Measurements from ENCODE around the gene POU6F2. TPM values are rescaled to one million over a fixed set of nuclear protein-coding genes. Genes with fewer than 3 reads are reported as not detected.
"Not testable (repeated sequence)": the region's sequence is repeated elsewhere in the genome, so short reads cannot be mapped to it uniquely, and the experiment has no call there.

Gene POU6F2
- total RNA-seq, 1 experiment from 2014 or later: not detected

- H3K9me3 ChIP-seq (ENCODE audit: low read depth, low read length, poor library complexity, severe bottlenecking): no peaks in the 10 kb centered on the region
- intact Hi-C loops (cut with micrococcal nuclease; ENCODE audit: unreplicated experiment): no loop called here
- BruUV-seq (replicated peaks): no TSS peak
- no peaks in the 10 kb centered on the region for H3K27me3 ChIP-seq (replicated peaks; ENCODE audit: insufficient read depth, low read depth, low read length, poor library complexity)
- TF ChIP-seq EZH2 (IDR thresholded peaks at IDR 0.05; ENCODE audit: borderline replicate concordance, low read depth, low read length, poor library complexity, severe bottlenecking): no peak
- TF ChIP-seq, protein P1, sequence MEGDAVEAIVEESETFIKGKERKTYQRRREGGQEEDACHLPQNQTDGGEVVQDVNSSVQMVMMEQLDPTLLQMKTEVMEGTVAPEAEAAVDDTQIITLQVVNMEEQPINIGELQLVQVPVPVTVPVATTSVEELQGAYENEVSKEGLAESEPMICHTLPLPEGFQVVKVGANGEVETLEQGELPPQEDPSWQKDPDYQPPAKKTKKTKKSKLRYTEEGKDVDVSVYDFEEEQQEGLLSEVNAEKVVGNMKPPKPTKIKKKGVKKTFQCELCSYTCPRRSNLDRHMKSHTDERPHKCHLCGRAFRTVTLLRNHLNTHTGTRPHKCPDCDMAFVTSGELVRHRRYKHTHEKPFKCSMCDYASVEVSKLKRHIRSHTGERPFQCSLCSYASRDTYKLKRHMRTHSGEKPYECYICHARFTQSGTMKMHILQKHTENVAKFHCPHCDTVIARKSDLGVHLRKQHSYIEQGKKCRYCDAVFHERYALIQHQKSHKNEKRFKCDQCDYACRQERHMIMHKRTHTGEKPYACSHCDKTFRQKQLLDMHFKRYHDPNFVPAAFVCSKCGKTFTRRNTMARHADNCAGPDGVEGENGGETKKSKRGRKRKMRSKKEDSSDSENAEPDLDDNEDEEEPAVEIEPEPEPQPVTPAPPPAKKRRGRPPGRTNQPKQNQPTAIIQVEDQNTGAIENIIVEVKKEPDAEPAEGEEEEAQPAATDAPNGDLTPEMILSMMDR (conservative IDR thresholded peaks at IDR 0.05; ENCODE audit: low read depth, low read length): no peak
- no peaks in the 10 kb centered on the region for H3K4me1 ChIP-seq (ENCODE audit: insufficient read depth, low read length, poor library complexity, severe bottlenecking)
- no peak overlapping the region for H3K27ac ChIP-seq (ENCODE audit: low read depth, low read length, poor library complexity, severe bottlenecking)
- ChIA-PET CTCF (no interaction called here), POLR2A (ENCODE audit: low non-redundant PET) (no interaction called here)
- DNase-seq (ENCODE audit: low spot score): no peak
- H3K4me3 ChIP-seq (ENCODE audit: low read depth, low read length, poor library complexity, severe bottlenecking): no peak overlapping the region
- no peaks in the 10 kb centered on the region for H3K36me3 ChIP-seq (ENCODE audit: insufficient read depth, low read length, poor library complexity, severe bottlenecking)
Observed at GRCh38 chr7:39187130-39187529, 209.4 kb downstream of the POU6F2 start.

- H3K36me3 ChIP-seq (ENCODE audit: insufficient read depth, low read length, poor library complexity, severe bottlenecking): no peaks in the 10 kb centered on the region
- ChIA-PET POLR2A (ENCODE audit: low non-redundant PET) (no interaction called here), CTCF (no interaction called here)
- no peak overlapping the region for H3K4me3 ChIP-seq (ENCODE audit: low read depth, low read length, poor library complexity, severe bottlenecking)
- H3K27me3 ChIP-seq (replicated peaks; ENCODE audit: insufficient read depth, low read depth, low read length, poor library complexity): no peaks in the 10 kb centered on the region
- TF ChIP-seq, protein P1 (conservative IDR thresholded peaks at IDR 0.05; ENCODE audit: low read depth, low read length): no peak
- no peak for TF ChIP-seq EZH2 (IDR thresholded peaks at IDR 0.05; ENCODE audit: borderline replicate concordance, low read depth, low read length, poor library complexity, severe bottlenecking)
- H3K27ac ChIP-seq (ENCODE audit: low read depth, low read length, poor library complexity, severe bottlenecking): no peak overlapping the region
- H3K4me1 ChIP-seq (ENCODE audit: insufficient read depth, low read length, poor library complexity, severe bottlenecking): no peaks in the 10 kb centered on the region
- BruUV-seq (replicated peaks): no TSS peak
- no peaks in the 10 kb centered on the region for H3K9me3 ChIP-seq (ENCODE audit: low read depth, low read length, poor library complexity, severe bottlenecking)
- DNase-seq (ENCODE audit: low spot score): no peak
- intact Hi-C loops (cut with micrococcal nuclease; ENCODE audit: unreplicated experiment): no loop called here
Observed at GRCh38 chr7:39192476-39192875, 214.8 kb downstream of the POU6F2 start.

GRCh38 chr7:39194388-39194787, 216.7 kb downstream of the POU6F2 start:
- CTCF ChIA-PET; H3K4me3 ChIP-seq (ENCODE audit: low read depth, low read length, poor library complexity, severe bottlenecking); H3K36me3 ChIP-seq (ENCODE audit: insufficient read depth, low read length, poor library complexity, severe bottlenecking); H3K4me1 ChIP-seq (ENCODE audit: insufficient read depth, low read length, poor library complexity, severe bottlenecking); BruUV-seq (replicated peaks); H3K9me3 ChIP-seq (ENCODE audit: low read depth, low read length, poor library complexity, severe bottlenecking); POLR2A ChIA-PET (ENCODE audit: low non-redundant PET); intact Hi-C loops (cut with micrococcal nuclease; ENCODE audit: unreplicated experiment); DNase-seq (ENCODE audit: low spot score); H3K27ac ChIP-seq (ENCODE audit: low read depth, low read length, poor library complexity, severe bottlenecking); H3K27me3 ChIP-seq (replicated peaks; ENCODE audit: insufficient read depth, low read depth, low read length, poor library complexity): not testable (repeated sequence)

DNA sequence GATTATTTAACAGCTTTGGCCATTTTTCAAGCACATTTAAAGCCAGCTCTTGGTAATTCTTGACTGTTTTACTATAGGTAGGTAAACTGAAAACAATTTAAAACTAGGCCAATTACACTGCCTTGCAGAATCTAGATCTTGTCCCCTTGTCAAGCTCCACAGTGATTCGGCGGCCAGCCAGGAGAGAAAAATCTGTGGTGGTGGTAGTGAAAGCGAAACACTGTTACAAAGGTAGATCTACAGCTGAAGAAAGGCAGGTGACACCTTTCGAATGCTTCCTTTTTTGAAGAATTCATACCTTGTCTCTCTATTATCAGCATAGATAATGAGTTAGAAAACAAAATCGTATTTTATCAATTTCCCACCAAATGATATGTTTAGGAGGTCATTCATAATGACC, 218.3 kb downstream of the POU6F2 start:
- Histone ChIP-seq H3K4me1 (ENCODE audit: insufficient read depth, low read length, poor library complexity, severe bottlenecking) (no peaks in the 10 kb centered on the region), H3K9me3 (ENCODE audit: low read depth, low read length, poor library complexity, severe bottlenecking) (no peaks in the 10 kb centered on the region), H3K27me3 (replicated peaks; ENCODE audit: insufficient read depth, low read depth, low read length, poor library complexity) (no peaks in the 10 kb centered on the region), H3K4me3 (ENCODE audit: low read depth, low read length, poor library complexity, severe bottlenecking) (no peak overlapping the region), H3K36me3 (ENCODE audit: insufficient read depth, low read length, poor library complexity, severe bottlenecking) (no peaks in the 10 kb centered on the region), H3K27ac (ENCODE audit: low read depth, low read length, poor library complexity, severe bottlenecking) (no peak overlapping the region)
- intact Hi-C loops (cut with micrococcal nuclease; ENCODE audit: unreplicated experiment): no loop called here
- no TSS peak for BruUV-seq (replicated peaks)
- CTCF ChIA-PET: no interaction called here
- TF ChIP-seq EZH2 (IDR thresholded peaks at IDR 0.05; ENCODE audit: borderline replicate concordance, low read depth, low read length, poor library complexity, severe bottlenecking): no peak
- TF ChIP-seq, protein P1 (conservative IDR thresholded peaks at IDR 0.05; ENCODE audit: low read depth, low read length): no peak
- DNase-seq (ENCODE audit: low spot score): no peak
- POLR2A ChIA-PET (ENCODE audit: low non-redundant PET): no interaction called here

Measured in A673 (cell line).